Activated CD4-positive, alpha-beta memory T cell treated with anti-CD3 and anti-CD28 coated beads, Interleukin-2, amount 10 ng/mL, durations not matched to agents 7 days and 5 days (primary cell): Measurements from ENCODE around the gene P2RY4. TPM values are rescaled to one million over a fixed set of nuclear protein-coding genes. Genes with fewer than 3 reads are reported as not detected.
"Not testable (repeated sequence)": the region's sequence is repeated elsewhere in the genome, so short reads cannot be mapped to it uniquely, and the experiment has no call there.

Experiments
- CTCF ChIA-PET: fragments of 350-600 bp; sonication (Branson Sonifier 250); formaldehyde crosslinking; loops from one replicate; lab custom pipeline; 2021; ENCODE audit warnings: antibody characterized with exemption, inconsistent platforms; lab: Charles Lee
- POLR2A ChIA-PET: fragments of 350-600 bp; sonication (Branson Sonifier 250); formaldehyde crosslinking; loops from one replicate; lab custom pipeline; 2021; ENCODE audit warnings: antibody characterized with exemption; lab: Charles Lee
- DNase-seq: peaks from one replicate; pipeline ENCODE4 v3.0.0-alpha.2; 2020
- H3K27ac Mint-ChIP-seq: one replicate; pipeline ENCODE4 v1.8.0; 2021; ENCODE audit warnings: mild to moderate bottlenecking, mixed read lengths
- H3K27me3 Mint-ChIP-seq: one replicate; pipeline ENCODE4 v1.8.0; 2021; ENCODE audit warnings: mixed read lengths
- H3K36me3 Mint-ChIP-seq: one replicate; pipeline ENCODE4 v1.8.0; 2021; ENCODE audit warnings: low read depth, mixed read lengths
- H3K4me1 Mint-ChIP-seq: one replicate; pipeline ENCODE4 v1.8.0; 2021; ENCODE audit warnings: mixed read lengths
- H3K4me3 Mint-ChIP-seq: one replicate; pipeline ENCODE4 v1.8.0; 2021; ENCODE audit warnings: mild to moderate bottlenecking, mixed read lengths
- H3K9me3 Mint-ChIP-seq: one replicate; pipeline ENCODE4 v1.8.0; 2021; ENCODE audit warnings: mixed read lengths
- total RNA-seq, 2 experiments: library from RNA; stranded (reverse); gene quantifications; one replicate each; pipeline ENCODE4 v1.2.3, GENCODE V29; 2021

The P2RY4 gene
- total RNA-seq, 2 experiments from 2014 or later, result 0.15 to 0.35 TPM

GRCh38 chrX:70231666-70232065 lies 28.3 kb downstream of the P2RY4 start:
- no peak overlapping the region for H3K27ac Mint-ChIP-seq
- H3K4me3 Mint-ChIP-seq, result no peak overlapping the region
- H3K4me1 Mint-ChIP-seq, result peaks cover 3% of the 10 kb centered on the region
- H3K9me3 Mint-ChIP-seq, result no peaks in the 10 kb centered on the region
- no peaks in the 10 kb centered on the region for H3K27me3 Mint-ChIP-seq
- H3K36me3 Mint-ChIP-seq, result no peaks in the 10 kb centered on the region
- no peak for DNase-seq
- CTCF ChIA-PET, result no interaction called here
- POLR2A ChIA-PET, result no interaction called here

- ChIA-PET POLR2A (no interaction called here), CTCF (no interaction called here)
- Mint-ChIP-seq H3K27me3 (no peaks in the 10 kb centered on the region), H3K36me3 (no peaks in the 10 kb centered on the region), H3K9me3 (no peaks in the 10 kb centered on the region), H3K4me3 (no peak overlapping the region), H3K4me1 (no peaks in the 10 kb centered on the region), H3K27ac (no peak overlapping the region)
- no peak for DNase-seq
These were observed 33.3 kb downstream of the P2RY4 start for GRCh38 chrX:70226687-70227086.

- ChIA-PET POLR2A (no interaction called here), CTCF (no interaction called here)
- Mint-ChIP-seq H3K9me3 (no peaks in the 10 kb centered on the region), H3K4me1 (no peaks in the 10 kb centered on the region), H3K27ac (no peak overlapping the region), H3K27me3 (no peaks in the 10 kb centered on the region), H3K4me3 (no peak overlapping the region), H3K36me3 (no peaks in the 10 kb centered on the region)
- DNase-seq, result no peak
These were observed 34.0 kb downstream of the P2RY4 start for GRCh38 chrX:70226048-70226447.

- H3K36me3 Mint-ChIP-seq, result no peaks in the 10 kb centered on the region
- DNase-seq, result no peak
- H3K4me3 Mint-ChIP-seq, result no peak overlapping the region
- no peaks in the 10 kb centered on the region for H3K27me3 Mint-ChIP-seq
- POLR2A ChIA-PET, result no interaction called here
- no peaks in the 10 kb centered on the region for H3K9me3 Mint-ChIP-seq
- CTCF ChIA-PET, result no interaction called here
- H3K27ac Mint-ChIP-seq, result no peak overlapping the region
- no peaks in the 10 kb centered on the region for H3K4me1 Mint-ChIP-seq
These were observed 39.9 kb downstream of the P2RY4 start for GRCh38 chrX:70219938-70220764.

GRCh38 chrX:70209570-70209969 lies 50.4 kb downstream of the P2RY4 start:
- H3K9me3 Mint-ChIP-seq, CTCF ChIA-PET: not testable (repeated sequence)

GRCh38 chrX:70208479-70208878 lies 51.5 kb downstream of the P2RY4 start:
- ChIA-PET POLR2A (no interaction called here), CTCF (no interaction called here)
- DNase-seq, result no peak
- peaks cover 6% of the 10 kb centered on the region for H3K27me3 Mint-ChIP-seq
- H3K27ac Mint-ChIP-seq, result no peak overlapping the region
- no peaks in the 10 kb centered on the region for H3K36me3 Mint-ChIP-seq
- H3K4me1 Mint-ChIP-seq, result no peaks in the 10 kb centered on the region
- no peaks in the 10 kb centered on the region for H3K9me3 Mint-ChIP-seq
- no peak overlapping the region for H3K4me3 Mint-ChIP-seq

More at GRCh38 chrX:70209570-70209969, 50.4 kb downstream of the P2RY4 start:
- H3K27me3 Mint-ChIP-seq, H3K4me1 Mint-ChIP-seq, POLR2A ChIA-PET, DNase-seq, H3K4me3 Mint-ChIP-seq, H3K36me3 Mint-ChIP-seq, H3K27ac Mint-ChIP-seq: not testable (repeated sequence)

Other genes starting within 250 kb of the P2RY4 start
- gene AWAT2, start 210.3 kb downstream of the P2RY4 start, total RNA-seq, result not detected
- gene OTUD6A, start 197.7 kb downstream of the P2RY4 start, total RNA-seq, result not detected
- 10 to 100 TPM; 63.2 to 65.6 TPM for gene IGBP1, start 126.8 kb downstream of the P2RY4 start, total RNA-seq
- gene DGAT2L6, start 82.7 kb downstream of the P2RY4 start, total RNA-seq, result not detected
- gene AWAT1, start 25.5 kb downstream of the P2RY4 start, total RNA-seq, result not detected
- not detected for gene ARR3, start 8.1 kb upstream of the P2RY4 start, total RNA-seq
- not detected for gene RAB41, start 22.0 kb upstream of the P2RY4 start, total RNA-seq
- gene PDZD11, start 29.7 kb upstream of the P2RY4 start, total RNA-seq, result 10 to 100 TPM; 36.3 to 38.8 TPM
- gene KIF4A, start 29.9 kb upstream of the P2RY4 start, total RNA-seq, result 10 to 100 TPM; 33.3 to 34.0 TPM
- under 1 TPM; 0.23 TPM for gene GDPD2, start 163.1 kb upstream of the P2RY4 start, total RNA-seq
- 10 to 100 TPM; 33.3 to 39.9 TPM for gene DLG3, start 184.6 kb upstream of the P2RY4 start, total RNA-seq